Mucosa of descending colon (tissue), 3 donors: ENCODE results near the gene STAT6. TPM values are rescaled to one million over a fixed set of nuclear protein-coding genes. Genes with fewer than 3 reads are reported as not detected.
A peak's percentile ranks its signal among the peaks of the same experiment; 100 is the strongest.

ENCODE experiments used
- ATAC-seq: fragments of 200-7000 bp; cut with Tn5 transposase; one replicate; pipeline ENCODE4 v1.9.1; 2020; ENCODE audit warnings: mild to moderate bottlenecking, moderate library complexity
- DNase-seq, 3 donors: peaks; one replicate each; pipeline ENCODE4 v3.0.0-alpha.2; 2020
- H3K36me3 ChIP-seq: fragments of 200-600 bp; one replicate; pipeline ENCODE4 v1.8.0; 2021; ENCODE audit warnings: low read depth, mild to moderate bottlenecking
- H3K4me1 ChIP-seq: fragments of 200-600 bp; one replicate; pipeline ENCODE4 v1.8.0; 2021; ENCODE audit warnings: low read depth, mild to moderate bottlenecking
- H3K4me3 ChIP-seq: fragments of 200-600 bp; one replicate; pipeline ENCODE4 v1.8.0; 2021; ENCODE audit warnings: mild to moderate bottlenecking
- H3K9me3 ChIP-seq: fragments of 200-600 bp; one replicate; pipeline ENCODE4 v1.8.0; 2021; ENCODE audit warnings: mild to moderate bottlenecking
- intact Hi-C, 2 donors: fragments of 100-400 bp; cut with DNase I in 1 of 2; cut with micrococcal nuclease in 1 of 2; formaldehyde crosslinking; loops; one replicate each; pipeline versions ENCODE4 v1.11.0 to v1.11.1; 2022; cut with DNase I, micrococcal nuclease
- total RNA-seq, 3 donors: library from RNA; stranded (reverse); fragmentation: NEBNext Ultra II Directional in 2 of 3; extraction: Animal tissue kit (Norgen Biotek cat#: 25700) in 2 of 3; gene quantifications; one replicate each; pipeline versions ENCODE4 v1.2.1 to v1.2.4, GENCODE V29; 2021 to 2023
- TF ChIP-seq, protein P1 (sequence below): fragments of 200-600 bp; IDR thresholded peaks from one replicate; pipeline ENCODE4 v1.8.0; 2022; ENCODE audit warnings: antibody characterized with exemption, mild to moderate bottlenecking
- donor health status: DM: no; HTN: no; CAD: no; lungs with moderate emphysema.
- donor health status: DM: no; HTN: no; CAD: no.
- donor health status: DM: no; HTN: yes; CAD: no.

STAT6 gene
- total RNA-seq, 3 donors from 2014 or later = 219 to 286 (median 281) TPM

DNA sequence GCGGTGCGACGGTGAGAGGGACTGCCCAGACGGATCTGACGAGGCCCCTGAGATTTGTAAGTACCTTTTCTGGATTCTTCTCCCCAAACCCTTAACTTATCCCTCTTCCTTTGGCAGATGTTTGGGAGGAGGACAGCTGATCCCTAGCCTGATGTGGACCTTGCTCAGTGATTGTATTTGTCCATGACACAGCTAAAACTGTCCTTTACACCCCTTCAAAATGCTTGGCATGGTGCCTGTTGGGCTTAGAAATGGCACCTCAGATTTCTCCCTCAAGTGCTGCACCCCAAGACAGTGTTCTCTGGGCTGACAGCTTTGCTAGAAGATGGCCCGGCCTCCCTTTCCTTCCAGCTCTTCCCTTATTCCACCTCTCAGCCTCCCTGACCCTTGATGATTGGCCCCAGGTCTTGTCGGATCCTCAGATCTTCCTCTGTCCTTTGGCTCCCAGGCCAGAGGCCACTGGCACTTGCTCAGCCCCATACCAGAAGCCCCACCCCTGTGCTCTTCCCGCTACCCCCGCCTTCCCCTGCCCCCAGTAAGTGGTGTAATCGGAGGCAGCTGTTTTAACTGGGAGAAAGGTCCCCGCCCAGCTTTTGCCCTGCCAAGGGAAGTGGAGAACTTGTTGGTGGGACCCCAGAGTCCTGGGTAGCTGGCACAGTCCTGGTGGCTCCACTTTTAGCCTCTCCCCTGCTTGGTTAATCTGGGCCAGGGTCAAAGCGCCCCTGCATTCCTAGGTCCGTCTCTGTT lies 27.5 kb upstream of the STAT6 start:
- Histone ChIP-seq H3K36me3 (no peaks in the 10 kb centered on the region), H3K4me1 (peaks cover 25% of the 10 kb centered on the region), H3K9me3 (no peaks in the 10 kb centered on the region), H3K4me3 (no peak overlapping the region)
- TF ChIP-seq, protein P1, sequence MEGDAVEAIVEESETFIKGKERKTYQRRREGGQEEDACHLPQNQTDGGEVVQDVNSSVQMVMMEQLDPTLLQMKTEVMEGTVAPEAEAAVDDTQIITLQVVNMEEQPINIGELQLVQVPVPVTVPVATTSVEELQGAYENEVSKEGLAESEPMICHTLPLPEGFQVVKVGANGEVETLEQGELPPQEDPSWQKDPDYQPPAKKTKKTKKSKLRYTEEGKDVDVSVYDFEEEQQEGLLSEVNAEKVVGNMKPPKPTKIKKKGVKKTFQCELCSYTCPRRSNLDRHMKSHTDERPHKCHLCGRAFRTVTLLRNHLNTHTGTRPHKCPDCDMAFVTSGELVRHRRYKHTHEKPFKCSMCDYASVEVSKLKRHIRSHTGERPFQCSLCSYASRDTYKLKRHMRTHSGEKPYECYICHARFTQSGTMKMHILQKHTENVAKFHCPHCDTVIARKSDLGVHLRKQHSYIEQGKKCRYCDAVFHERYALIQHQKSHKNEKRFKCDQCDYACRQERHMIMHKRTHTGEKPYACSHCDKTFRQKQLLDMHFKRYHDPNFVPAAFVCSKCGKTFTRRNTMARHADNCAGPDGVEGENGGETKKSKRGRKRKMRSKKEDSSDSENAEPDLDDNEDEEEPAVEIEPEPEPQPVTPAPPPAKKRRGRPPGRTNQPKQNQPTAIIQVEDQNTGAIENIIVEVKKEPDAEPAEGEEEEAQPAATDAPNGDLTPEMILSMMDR = no peak
- intact Hi-C loops = no loop called here
- ATAC-seq = peak; percentile 89
- peak; percentile 78 to 88 (median 81) for DNase-seq

DNA sequence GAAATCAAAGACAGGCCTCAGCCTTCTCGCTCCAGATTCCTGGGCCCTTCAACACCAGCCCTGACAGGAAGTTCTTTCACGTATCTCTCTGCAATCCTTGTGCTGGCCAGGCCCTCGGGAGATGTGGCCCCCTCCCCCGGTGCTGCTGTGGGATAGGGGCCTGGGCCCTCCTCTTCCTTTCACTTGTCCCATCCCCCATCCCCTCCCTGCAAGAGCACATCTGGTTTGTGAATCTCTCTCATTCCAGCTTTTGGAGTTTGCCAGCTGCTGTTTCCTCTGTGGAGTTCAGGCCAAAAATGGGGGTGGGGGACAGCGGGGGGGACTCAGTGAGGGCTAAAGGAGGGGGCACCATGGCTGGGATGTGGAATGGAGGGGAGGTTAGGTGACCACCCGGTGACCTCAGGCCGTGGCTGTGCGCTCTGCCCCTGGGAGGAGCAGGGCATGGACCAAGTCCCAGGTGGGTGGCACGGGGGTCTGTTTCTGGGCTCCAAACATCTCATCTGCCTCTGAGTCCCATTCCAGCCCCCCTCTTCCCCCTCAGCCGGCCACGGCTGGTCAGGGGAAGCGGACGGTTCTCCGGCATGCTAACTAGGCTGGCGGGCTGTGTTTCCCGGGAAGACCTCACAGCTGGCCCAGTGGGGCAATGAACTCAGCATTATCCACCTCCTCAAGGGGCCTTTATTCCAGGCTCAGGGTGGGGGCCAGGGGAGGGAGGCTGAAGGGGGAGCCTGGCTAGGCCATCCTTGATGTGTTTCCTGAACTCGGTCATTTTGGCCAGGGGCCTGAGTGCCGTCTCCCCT lies 24.6 kb upstream of the STAT6 start:
- peak; percentile 11 for ATAC-seq
- TF ChIP-seq, protein P1 = no peak
- H3K36me3 ChIP-seq = no peaks in the 10 kb centered on the region
- peaks cover 28% of the 10 kb centered on the region for H3K4me1 ChIP-seq
- DNase-seq = peak in 1 of 3 donors; percentile 72
- H3K9me3 ChIP-seq = no peaks in the 10 kb centered on the region
- intact Hi-C loops = no loop called here
- H3K4me3 ChIP-seq = no peak overlapping the region

DNA sequence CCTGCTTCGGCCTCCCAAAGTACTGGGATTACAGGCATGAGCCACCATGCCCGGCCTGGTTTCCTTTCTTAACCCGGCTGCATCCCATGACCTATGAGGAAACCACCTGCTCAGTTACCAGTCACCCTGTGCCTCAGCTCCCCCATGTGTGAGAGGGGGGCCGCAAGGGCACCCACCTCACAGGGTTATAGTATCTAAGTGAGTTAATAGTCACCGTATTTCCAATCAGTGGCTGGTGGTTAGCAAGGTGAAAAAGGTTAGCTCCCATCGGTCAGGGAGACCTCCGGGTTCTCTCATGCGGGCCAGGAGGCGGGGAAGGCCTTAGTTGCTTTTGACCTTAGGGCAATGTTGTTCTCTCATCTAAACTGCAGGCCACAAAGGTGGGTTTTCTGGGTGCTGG lies 23.8 kb upstream of the STAT6 start:
- intact Hi-C loops = no loop called here
- ATAC-seq (no peak), DNase-seq (no peak)
- no peaks in the 10 kb centered on the region for H3K36me3 ChIP-seq
- H3K4me1 ChIP-seq = peaks cover 28% of the 10 kb centered on the region
- H3K4me3 ChIP-seq = no peak overlapping the region
- no peaks in the 10 kb centered on the region for H3K9me3 ChIP-seq
- TF ChIP-seq, protein P1 = no peak

DNA sequence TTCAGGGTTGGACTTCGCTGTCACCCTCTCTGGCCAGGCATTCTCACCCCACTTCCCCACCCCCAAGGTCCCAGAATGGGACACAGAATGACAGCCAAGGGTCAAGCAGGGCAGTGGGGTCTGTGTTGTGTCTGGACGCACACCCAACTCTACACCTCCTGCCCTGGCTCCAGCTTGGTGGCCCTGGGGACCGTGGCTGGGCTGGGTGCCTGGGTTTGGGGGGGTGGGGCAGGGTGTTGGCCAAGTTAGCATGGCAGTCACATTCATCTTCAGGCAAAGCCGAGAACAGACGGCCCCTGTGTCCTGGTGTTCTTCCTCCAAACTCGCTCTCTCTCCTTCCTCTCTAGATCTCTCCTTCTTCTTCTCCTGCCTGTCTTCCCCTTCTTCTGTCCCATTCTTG lies 22.8 kb upstream of the STAT6 start:
- Histone ChIP-seq H3K4me1 (peaks cover 23% of the 10 kb centered on the region), H3K36me3 (no peaks in the 10 kb centered on the region), H3K4me3 (no peak overlapping the region), H3K9me3 (no peaks in the 10 kb centered on the region)
- DNase-seq (no peak), ATAC-seq (no peak)
- TF ChIP-seq, protein P1 = no peak
- intact Hi-C loops = no loop called here

DNA sequence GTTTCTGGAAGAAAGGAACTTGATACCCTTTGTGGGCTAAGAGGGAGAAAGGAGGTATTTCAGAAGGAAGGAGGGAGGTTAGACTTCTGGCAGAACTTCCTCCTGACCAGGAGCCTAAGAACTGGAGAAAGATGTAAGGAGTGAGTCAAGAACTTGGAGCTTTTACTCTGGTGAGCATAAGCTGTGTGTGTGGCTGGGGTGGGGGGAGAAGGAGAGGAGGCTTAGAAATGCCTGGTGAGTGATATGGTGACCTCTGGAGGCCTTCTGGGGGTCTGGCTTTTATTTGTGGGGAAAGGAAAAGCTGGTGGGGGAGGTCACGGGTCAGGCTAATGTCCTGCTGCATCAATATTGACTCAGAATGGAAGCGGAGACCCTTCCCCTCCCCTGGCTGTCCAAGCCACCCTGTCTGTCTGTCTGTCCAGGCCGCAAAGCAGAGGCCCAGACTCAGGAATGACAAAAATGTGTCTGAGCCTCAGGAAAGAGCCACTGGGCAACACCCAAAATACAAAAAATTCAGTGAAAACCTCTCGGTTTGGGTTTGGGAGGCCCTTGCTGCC lies 21.9 kb upstream of the STAT6 start:
- intact Hi-C loops = no loop called here
- DNase-seq (no peak), ATAC-seq (no peak)
- H3K36me3 ChIP-seq = no peaks in the 10 kb centered on the region
- H3K9me3 ChIP-seq = no peaks in the 10 kb centered on the region
- no peak overlapping the region for H3K4me3 ChIP-seq
- TF ChIP-seq, protein P1 = no peak
- peaks cover 15% of the 10 kb centered on the region for H3K4me1 ChIP-seq
